ENCODE results near the gene WFDC9.
"Not testable (repeated sequence)": the region's sequence is repeated elsewhere in the genome, so short reads cannot be mapped to it uniquely, and the experiment has no call there.

The WFDC9 gene

GRCh38 chr20:45589725-45590124 lies 41.4 kb downstream of the WFDC9 start:
- DNase-seq = no peak

DNA sequence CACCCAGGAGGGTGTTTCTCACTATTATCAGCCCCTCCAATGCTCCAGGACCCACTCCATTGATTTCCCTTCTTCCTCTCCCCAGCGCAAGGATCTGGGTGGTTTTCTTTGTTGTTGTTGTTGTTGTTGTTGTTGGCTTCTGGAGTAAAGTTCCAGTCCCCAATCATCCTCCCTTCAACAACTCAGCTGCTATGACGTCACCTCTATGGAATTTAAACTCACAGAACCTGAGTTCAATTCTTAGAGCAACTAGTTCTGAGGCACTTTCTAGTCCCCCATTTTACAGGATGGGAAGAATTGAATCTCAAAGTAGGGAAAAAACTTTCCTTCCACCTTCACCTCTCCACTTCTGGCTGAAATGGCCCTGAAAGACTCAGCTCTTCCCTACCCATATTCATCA lies 42.3 kb downstream of the WFDC9 start:
- DNase-seq = no peak

DNA sequence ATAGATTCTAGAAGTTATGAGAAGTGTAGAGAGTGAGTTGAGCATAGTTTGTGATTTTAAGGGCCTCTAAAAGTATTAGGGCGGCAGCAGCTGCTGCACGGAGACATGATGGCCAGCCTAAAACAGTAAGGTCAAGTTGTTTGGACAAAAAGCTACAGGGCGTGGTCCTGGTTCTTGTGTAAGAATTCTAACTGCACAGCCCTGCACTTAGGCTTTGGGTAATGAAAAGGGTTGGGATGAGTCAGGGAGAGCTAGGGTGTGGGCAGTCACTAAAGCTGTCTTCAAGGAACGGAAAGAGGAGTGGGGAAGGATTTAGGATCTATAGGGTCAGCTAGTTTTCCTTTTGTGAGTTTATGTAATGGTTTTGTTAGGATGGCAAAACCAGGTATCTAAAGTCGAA lies 45.1 kb downstream of the WFDC9 start:
- DNase-seq = not testable (repeated sequence)

GRCh38 chr20:45584294-45584693 lies 46.8 kb downstream of the WFDC9 start:
- not testable (repeated sequence) for DNase-seq

DNA sequence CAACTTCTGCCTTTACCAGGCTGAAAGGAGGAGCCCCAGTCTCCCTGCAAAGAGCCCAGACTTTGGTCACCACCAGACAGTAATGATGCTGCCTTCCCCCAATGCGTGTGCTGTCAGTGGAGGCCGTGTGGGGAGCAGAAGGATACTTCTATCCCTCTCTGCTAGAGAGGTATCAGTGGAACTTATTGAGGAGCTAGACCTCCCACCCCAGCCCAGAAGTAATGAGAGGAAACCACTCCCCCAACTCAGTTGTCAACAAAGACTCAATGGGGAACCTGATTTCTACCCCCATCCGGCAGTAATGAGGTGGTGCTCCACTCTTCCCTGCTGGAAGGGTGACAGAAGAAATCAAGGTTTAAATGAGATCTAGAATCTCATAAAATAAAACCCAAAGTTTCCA lies 47.6 kb downstream of the WFDC9 start:
- DNase-seq = no peak

GRCh38 chr20:45581702-45582101 lies 49.4 kb downstream of the WFDC9 start:
- DNase-seq = no peak

DNA sequence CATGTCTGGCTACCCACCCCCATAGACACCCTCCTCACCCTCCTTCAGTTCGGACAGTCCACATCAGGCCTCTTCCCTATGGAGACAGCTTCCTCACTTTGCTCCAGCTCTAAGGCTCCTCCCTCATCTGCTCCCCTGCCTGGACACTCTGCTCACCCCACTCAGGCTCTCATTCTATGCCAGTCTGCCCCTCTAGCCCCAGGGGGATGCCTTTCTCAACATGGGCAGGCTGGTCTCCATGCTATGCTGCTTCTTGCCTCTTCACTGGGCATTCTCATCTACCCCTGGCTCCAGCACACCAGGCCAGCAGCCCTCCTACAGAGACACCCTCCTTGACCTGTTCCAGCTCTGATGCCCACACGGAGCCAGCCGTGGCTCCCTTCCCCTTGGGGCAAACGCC lies 51.9 kb downstream of the WFDC9 start, which contains the start of gene WFDC8:
Gene WFDC8, minus strand, starts transcription at position 101 of the 400 bp plus-strand sequence. Its CDS starts 37 bp downstream, at position 64.
- DNase-seq = no peak

DNA sequence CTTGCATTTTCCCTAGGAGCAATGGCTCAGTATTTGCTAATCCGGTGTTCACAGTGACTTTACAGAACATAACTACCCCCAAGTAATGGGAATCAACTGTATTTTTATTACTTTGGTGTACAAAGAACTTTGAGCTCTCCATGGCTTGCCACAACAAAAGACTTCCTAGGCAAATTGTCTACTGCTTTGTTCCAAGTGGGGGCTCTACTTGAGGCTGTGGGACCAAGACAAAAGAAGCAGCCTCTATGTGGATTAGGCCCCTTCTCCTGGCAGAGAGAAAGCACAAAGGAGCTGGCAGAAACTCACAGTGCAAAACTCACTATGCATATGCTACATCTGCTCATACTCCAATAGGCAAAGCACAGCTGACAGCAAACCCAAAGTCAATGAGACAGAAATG lies 52.9 kb downstream of the WFDC9 start:
- no peak for DNase-seq

GRCh38 chr20:45576995-45577394 lies 54.1 kb downstream of the WFDC9 start:
- no peak for DNase-seq

- DNase-seq = no peak
Observed at GRCh38 chr20:45575931-45576330, 55.2 kb downstream of the WFDC9 start.

DNA sequence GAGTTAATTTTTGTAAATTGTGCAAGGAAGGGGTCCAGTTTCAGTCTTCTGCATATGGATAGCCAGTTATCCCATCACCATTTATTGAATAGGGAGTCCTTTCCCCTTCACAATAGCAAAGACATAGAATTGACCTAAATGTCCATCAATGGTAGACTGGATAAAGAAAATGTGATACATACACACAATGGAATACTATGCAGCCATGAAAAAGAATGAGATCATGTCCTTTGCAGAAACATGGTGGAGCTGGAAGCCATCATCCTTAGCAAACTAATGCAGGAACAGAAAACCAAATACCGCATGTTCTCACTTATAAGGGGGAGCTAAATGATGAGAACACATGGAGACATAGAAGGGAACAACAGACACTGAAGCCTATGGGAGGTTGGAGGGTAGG lies 61.4 kb downstream of the WFDC9 start:
- not testable (repeated sequence) for DNase-seq

GRCh38 chr20:45564760-45565276 lies 66.3 kb downstream of the WFDC9 start:
- DNase-seq = no peak
